ENCODE data around the gene ZNF506. TPM values are rescaled to one million over a fixed set of nuclear protein-coding genes. Genes with fewer than 3 reads are reported as not detected.

The ZNF506 gene
- polyA plus RNA-seq, 1 of the 3 experiments (the other 2 are of a cell fraction): 4.1 TPM

- TF ChIP-seq TEAD4 (IDR thresholded peaks at IDR 0.05; ENCODE audit: borderline replicate concordance, insufficient read depth) (no peak), MXI1 (IDR thresholded peaks at IDR 0.05; ENCODE audit: low read depth, low read length) (no peak), TAF1 (IDR thresholded peaks at IDR 0.05; ENCODE audit: borderline replicate concordance, low read depth, low read length) (no peak), RAD21 (IDR thresholded peaks at IDR 0.05; ENCODE audit: low read length) (no peak), ELF1 (IDR thresholded peaks at IDR 0.05) (no peak), USF2 (IDR thresholded peaks at IDR 0.05; ENCODE audit: borderline replicate concordance, low read depth, low read length) (no peak), RFX5 (IDR thresholded peaks at IDR 0.05; ENCODE audit: low read length) (no peak), MEF2A (IDR thresholded peaks at IDR 0.05; ENCODE audit: borderline replicate concordance, low read depth) (no peak), EZH2phosphoT487 (IDR thresholded peaks at IDR 0.05; ENCODE audit: borderline replicate concordance, low read depth) (no peak), NFIC (IDR thresholded peaks at IDR 0.05; ENCODE audit: borderline replicate concordance) (no peak), CHD2 (IDR thresholded peaks at IDR 0.05; ENCODE audit: low read length, partially characterized antibody) (no peak), CTCF (IDR thresholded peaks at IDR 0.05) (no peak), IRF3 (IDR thresholded peaks at IDR 0.05; ENCODE audit: low read depth, low read length) (no peak), MAX (IDR thresholded peaks at IDR 0.05; ENCODE audit: low read depth) (no peak), RCOR1 (IDR thresholded peaks at IDR 0.05; ENCODE audit: low read length) (no peak), JUND (IDR thresholded peaks at IDR 0.05) (no peak), GATA2 (CRISPR knock-in tag; IDR thresholded peaks at IDR 0.05) (no peak), FOXM1 (IDR thresholded peaks at IDR 0.05; ENCODE audit: low read depth) (no peak), USF1 (IDR thresholded peaks at IDR 0.05; ENCODE audit: borderline replicate concordance, low read depth) (no peak)
Measured at GRCh38 chr19:19835560-19836038, 14.0 kb upstream of the ZNF506 start.

More at GRCh38 chr19:19835560-19836038, 14.0 kb upstream of the ZNF506 start:
- POLR2A ChIA-PET: no interaction called here
- H3K27ac ChIP-seq (ENCODE audit: low read depth in 2 of 2, low read length in 1 of 2): no peak overlapping the region
- H4K20me1 ChIP-seq (ENCODE audit: insufficient read depth): no peaks in the 10 kb centered on the region
- no peaks in the 10 kb centered on the region for H3K4me1 ChIP-seq (ENCODE audit: control insufficient read depth in 1 of 2, insufficient read depth in 2 of 2, low read depth in 1 of 2, low read length in 1 of 2)
- H3K79me2 ChIP-seq (ENCODE audit: insufficient read depth): no peaks in the 10 kb centered on the region
- H3K4me2 ChIP-seq: no peak overlapping the region
- no peaks in the 10 kb centered on the region for H3K36me3 ChIP-seq (replicated peaks in 1 of 2; ENCODE audit: control insufficient read depth in 1 of 2, insufficient read depth in 2 of 2, low read length in 1 of 2)
- H3K9me2 ChIP-seq: no peaks in the 10 kb centered on the region
- no peaks in the 10 kb centered on the region for H3F3A ChIP-seq (replicated peaks; ENCODE audit: insufficient read depth)
- CTCF ChIA-PET: interaction anchor here (1.3 kb wide), 1 partner anchor 13 kb away, joined by 3 read pairs; no protein-coding TSS in a partner anchor
- DNase-seq: no peak
- no peak overlapping the region for H2AFZ ChIP-seq (ENCODE audit: low read depth)
- H3K9me3 ChIP-seq: peaks cover 26% of the 10 kb centered on the region
- no peaks in the 10 kb centered on the region for H3K27me3 ChIP-seq (ENCODE audit: insufficient read depth)
- H3K9ac ChIP-seq: no peak overlapping the region
- H3K4me3 ChIP-seq (ENCODE audit: low read depth in 2 of 2, low read length in 1 of 2): no peak overlapping the region

All from SK-N-SH (cell line).